GM12878 (cell line): Measurements from ENCODE around the gene SLC66A3.

ENCODE experiments used
- POLR2AphosphoS5 ChIP-seq: IDR thresholded peaks from 2 replicates; pipeline ENCODE4 v1.6.1; 2011; ENCODE audit warnings: mild to moderate bottlenecking, low read length, inconsistent platforms
- RAD51 ChIP-seq: fragments of 450-650 bp; IDR thresholded peaks from 2 replicates; pipeline ENCODE4 v1.6.1; 2016; ENCODE audit warnings: moderate library complexity, mild to moderate bottlenecking, inconsistent platforms
- RCOR1 ChIP-seq: conservative IDR thresholded peaks from 2 replicates; pipeline ENCODE4 v1.6.1; 2012; ENCODE audit warnings: low read depth, low read length, improper control_type of control experiment

DNA sequence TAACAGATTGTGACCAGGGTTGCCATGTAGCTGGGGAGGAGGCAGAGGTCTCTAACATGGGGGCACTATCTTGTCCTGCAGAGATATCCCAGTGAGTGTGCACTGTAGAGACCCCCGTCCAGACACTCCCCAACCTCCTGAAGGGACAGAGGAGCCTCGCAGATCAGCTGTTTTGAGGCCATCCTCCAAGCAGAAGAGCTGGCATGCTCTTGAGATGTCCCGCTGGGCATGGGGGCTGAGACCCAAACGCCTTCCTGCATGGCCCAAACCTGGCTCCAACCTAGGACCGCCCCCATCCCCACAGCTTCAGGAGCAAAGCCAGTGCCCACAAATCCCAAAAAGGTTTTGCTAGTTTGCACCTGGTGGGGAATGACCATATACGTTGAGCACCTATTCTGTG is 2.7 kb upstream of the SLC66A3 start:
- TF ChIP-seq RCOR1 (no peak), RAD51 (no peak), POLR2AphosphoS5 (no peak)
